HG02973 (cell line): ENCODE results near the gene CHKA.

Experiments
- ATAC-seq: cut with Tn5 transposase; IDR thresholded peaks from one replicate; pipeline ENCODE4 v1.9.1; 2021; ENCODE audit warnings: moderate library complexity; ENCODE audit not compliant: unreplicated experiment

The CHKA gene

DNA sequence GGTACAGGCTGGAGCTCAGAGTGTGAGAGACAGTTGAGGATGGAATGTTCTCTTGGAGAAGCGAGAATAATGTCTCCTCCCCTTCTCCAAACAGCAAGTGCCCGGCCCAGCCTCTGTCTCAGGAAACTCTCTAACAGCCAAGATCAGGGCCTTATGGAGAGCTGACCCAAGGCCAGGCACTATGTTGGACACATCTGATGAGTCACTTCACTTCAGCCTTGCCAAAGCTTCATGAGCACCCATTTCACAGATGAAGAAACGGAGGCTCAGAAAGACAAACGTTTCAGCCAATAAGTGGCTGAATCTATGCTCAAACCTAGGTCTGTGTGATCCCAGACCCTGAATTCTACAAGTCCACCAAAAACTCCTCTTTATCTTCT, 22.1 kb upstream of the CHKA start:
- no peak for ATAC-seq

DNA sequence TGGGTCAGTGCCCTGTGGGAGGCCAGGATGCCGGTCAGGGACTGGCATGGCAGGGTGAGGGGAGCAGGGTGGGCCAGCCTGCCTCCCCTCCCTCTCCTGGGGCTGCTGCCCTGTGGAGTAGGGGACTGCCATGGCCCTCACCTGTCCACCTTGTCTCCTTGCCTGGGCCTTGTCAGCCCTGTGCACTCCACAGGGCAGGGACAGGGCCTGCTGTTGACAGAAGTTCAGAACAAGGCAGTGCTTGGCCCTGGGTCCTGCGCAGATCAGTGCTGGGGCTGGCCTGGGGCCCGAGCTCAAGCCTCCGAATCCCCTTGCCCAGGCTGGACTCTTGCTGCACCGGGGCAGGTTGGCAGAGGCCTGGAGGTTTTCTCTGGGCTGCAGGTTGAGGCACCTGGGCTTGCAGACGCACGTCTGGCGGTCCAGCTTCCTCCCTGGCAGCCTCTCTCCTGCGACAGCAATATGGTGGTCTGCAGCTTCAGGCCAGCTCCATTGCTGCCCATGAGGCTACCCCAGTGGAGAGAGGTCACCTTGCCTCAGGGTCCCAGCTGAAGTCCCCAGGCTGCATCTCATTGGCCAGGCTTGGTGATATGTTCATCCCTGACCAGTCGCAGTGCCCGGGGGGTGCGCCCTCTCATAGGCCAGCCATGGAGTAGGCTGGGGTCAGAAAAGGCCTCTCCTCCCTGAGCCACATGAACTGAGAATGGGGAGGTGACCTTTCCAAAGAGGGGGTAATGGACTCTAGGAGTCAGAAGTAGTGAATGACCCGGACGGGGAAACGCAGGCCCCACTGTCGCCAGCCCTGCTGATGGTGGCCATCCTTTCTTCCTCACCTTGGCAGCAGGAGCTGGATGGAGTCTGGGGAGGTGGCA, 21.5 kb upstream of the CHKA start:
- no peak for ATAC-seq

GRCh38 chr11:68142028-68142412, 20.8 kb upstream of the CHKA start:
- ATAC-seq, result no peak

GRCh38 chr11:68141246-68142027, 20.2 kb upstream of the CHKA start:
- ATAC-seq, result no peak

DNA sequence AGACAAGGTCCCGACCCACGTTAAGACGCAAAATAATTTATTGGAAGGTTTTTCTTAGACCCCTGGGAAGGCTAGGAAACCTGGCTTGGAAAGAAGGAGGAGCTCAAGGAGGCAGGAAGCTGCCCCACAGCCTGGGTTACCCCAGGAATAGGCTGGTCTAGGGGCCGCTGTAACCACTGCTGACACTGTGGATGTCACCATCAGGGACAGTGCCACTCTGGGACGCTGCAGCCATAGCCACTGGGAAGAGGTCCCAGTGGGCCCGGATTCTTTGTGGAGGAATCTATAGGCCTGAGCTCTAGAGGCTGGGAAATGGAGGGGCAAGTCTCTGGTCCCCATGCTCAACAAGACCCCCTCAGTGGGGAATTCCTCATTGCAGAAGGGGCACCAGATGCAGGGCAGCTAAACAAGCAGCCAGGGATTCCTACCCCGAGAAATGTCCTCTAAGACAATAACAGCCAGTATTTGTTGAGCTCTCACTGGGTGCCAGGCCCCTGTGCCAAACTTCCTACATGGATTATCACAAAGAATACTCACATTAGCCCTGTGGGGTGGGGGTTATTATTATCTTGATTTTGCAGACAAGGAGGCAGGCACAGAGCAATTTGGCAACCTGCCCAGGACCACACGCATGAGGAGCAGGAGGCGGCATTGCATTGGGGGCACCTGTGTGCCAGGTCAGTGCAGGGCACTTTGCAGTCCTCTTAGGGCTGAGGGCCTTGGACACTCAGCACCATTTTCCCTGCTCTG, 19.5 kb upstream of the CHKA start:
- no peak for ATAC-seq

DNA sequence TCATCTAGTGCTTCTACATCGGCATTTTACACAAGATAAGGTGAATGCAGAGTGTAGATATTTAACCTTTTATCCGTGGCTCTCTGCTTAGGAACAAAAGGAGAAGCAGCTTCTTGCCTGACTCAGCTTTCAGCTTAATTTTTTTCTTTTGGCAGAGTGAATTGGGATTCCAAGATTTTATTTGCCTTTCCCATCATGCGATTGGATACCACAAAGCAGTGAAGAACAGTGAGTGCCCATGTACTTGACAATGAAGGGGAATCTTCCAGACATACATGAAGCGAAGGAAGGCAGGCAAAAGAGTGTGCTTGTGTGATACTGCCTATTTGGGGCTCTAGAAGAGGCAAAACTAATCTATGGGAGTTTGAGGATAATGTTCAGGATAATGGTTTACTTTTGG, 17.0 kb upstream of the CHKA start:
- no peak for ATAC-seq

- no peak for ATAC-seq
Measured at GRCh38 chr11:68137833-68138232, 16.6 kb upstream of the CHKA start.

GRCh38 chr11:68136866-68137265, 15.7 kb upstream of the CHKA start:
- ATAC-seq, result no peak

DNA sequence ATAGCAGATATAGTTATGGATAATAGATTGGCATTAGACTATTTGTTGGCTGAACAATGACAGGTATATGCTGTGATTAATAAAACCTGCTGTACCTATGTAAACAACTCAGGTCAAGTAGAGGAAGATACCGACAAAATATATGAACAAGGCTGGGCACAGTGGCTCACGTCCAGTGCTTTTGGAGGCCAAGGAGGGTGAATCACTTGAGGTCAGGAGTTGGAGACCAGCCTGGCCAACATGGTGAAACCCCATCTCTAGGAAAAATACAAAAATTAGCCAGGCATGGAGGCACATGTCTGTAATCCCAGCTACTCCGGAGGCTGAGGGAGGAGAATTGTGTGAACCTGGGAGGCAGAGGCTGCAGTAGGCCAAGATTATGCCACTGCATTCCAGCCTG, 14.0 kb upstream of the CHKA start:
- no peak for ATAC-seq

DNA sequence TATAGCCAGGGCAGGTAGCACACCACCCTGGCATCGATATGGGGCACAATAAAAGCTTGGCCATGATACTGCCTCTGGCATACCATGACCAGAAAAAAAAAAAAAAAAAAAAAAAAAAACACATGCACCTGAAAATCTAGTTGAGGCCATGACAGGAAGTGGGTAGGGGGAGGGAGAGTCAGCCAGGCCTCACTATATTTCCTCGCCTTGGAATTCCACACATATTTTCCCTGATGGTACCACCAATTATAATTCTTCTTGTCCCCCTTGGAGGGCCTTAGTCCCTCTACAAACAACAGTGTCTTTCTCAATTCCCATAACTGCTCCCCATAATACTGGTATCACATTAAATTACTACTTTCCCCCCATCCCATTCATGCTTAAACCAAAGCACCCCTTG, 12.6 kb upstream of the CHKA start:
- ATAC-seq, result no peak

- no peak for ATAC-seq
Measured at GRCh38 chr11:68130121-68130520, 8.9 kb upstream of the CHKA start.

GRCh38 chr11:68128682-68129327, 7.6 kb upstream of the CHKA start:
- ATAC-seq, result no peak

DNA sequence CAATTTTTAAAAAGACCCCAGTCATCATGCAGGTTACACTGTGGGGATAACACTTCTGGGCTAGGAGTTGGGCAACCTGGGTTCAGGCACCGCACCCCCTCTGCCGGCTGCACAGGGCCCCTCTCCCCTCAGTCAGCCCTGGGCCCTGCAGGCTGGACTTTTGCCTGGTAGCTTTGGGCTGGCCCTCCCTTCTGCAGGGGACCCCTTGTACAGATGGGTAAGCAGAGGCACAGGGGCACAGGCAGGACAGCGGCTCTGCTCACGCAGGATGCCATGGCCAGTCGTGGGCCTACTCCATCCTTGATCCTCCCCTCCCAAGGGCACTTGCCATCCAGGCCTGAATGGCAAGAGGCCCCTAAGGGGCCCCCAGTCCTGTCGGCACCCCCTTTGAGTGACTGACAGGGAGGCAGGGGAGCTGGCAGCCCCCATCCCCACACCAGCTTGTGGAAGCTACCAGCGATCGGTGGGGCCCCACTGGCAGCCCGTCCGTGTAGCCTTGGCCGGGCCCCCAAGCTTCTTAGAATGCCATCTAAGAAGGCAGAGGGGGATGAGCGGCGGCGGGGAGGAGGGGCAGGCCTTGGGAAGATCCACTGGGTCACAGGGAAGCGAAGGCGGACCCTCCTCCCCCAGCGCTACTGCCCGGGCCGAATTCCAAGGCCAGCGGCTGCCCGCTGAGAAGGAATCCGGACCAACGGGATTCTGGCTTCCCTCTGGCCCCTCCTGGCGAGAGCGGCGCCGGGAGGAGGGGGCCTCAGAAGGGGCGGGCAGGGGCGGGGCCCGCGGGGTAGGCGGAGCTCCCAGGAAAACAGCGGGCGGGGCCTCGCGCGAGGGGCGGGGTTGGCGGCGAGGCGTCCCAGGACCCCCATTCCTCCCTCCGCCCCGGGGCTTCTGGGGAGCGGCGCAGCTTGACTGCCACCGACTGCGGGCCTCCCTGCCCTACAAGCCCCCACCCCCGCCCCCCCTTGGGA, 6.8 kb upstream of the CHKA start:
- ATAC-seq, result no peak

DNA sequence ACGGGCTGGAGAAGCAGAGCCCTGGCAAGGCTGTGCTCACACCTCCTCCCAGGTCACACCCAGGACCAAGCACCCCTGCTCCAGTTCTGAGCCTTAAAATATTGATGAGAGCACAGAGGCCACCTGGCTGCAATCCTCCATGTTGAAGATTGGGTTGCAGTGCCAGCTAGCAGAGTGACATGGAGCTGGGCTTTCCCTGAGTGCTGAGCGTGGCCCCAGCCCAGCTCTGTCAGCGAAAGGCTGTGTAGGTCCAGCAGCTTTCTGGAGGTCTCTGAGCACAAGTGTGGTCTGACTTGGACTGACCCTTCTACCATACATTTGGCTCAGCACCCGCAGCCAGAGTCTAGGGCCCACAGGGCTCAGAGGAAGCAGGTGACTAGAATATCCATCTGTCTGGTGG, 4.0 kb upstream of the CHKA start:
- ATAC-seq, result no peak

DNA sequence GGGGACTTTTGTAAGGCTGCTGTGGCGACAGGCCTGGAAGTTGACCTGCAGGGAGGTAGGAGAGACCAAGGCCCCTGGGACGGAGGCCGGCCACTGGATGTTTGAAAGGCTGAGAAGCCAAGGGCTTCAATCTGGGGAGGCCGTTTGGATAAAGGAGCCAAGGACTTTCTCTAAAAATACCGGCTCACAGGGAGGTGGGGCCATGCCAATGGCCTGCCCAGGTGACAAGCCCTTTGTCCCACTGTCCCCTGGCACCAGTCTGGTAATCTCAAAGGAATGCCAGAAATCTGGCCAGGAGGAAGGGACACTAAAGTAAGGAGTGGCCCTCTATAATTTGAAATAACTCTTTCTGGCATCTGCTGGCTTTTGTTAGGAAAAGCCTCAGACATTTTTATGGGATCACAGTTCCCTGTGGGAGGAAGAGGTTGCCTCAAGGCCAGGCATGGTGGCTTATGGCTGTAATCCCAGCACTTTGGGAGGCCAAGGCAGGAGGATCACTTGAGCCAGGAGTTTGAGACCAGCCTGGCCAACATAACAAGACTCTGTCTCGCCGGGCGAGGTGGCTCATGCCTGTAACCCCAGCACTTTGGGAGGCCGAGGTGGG, 1.9 kb upstream of the CHKA start:
- ATAC-seq, result no peak

DNA sequence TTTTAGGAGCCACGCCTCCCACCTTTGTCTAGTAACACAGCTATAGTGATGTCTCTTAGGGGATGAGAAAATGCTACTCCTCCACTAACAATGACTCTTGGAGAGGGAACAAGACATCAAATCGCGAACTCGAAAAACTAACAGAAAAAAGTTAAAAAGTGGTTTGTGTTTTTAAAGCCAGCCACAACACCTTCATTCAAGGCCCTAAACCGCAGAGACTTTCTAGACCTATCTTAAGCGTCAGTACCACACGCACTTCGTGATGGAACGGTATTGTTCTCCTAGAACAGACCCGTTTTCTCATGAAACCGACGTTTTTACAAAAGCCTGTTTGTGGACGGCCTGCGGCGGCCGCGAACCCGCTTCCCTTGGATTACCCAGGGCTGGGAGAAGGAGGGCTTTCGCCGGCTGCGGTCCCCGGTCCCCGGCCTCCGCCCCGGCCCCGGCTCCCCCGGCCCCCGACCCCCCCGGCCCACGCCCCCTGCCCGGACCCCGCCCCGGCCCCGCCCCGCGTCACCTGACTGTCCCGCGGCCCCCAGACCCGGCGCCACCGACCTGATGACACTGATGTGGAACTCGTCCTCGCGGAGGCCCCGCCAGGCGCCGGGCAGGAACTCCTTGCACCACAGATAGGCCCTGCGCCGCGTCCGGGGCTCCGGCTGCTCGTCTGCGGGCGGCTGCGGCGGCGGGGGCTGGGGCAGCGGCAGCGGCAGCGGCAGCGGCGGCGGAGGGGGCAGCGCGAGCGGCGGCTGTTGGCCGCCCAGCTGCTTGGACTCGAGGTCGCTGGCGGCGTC, 718 bp downstream of the CHKA start:
- peak; percentile 11 for ATAC-seq

GRCh38 chr11:68118706-68119448, 2.3 kb downstream of the CHKA start:
- ATAC-seq, result no peak

DNA sequence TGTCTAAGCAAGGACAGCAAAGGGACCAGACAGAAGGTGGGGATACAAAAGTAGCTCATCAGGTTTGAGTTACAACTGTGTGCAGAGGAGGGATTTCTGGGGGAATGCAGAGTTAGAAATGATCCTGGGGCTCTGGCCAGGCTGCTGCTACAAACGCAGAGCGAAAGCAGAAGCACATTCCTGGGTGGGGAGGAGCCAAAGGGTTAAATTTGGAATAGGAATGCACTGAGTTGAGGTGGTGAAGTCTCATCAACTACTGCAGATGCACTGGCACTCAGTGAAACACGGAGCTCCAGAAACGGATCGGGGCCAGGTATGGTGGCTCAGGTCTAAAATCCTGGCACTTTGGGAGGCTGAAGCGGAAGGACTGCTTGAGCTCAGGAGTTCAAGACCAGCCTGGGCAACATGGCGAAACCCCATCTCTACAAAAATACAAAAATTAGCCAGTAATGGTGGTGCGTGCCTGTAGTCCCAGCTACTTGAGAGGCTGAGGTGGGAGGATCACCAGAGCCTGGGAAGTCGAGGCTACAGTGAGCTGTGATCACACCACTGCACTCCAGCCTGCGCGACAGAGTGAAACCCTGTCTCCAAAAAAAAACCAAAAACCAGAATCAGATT, 3.2 kb downstream of the CHKA start:
- no peak for ATAC-seq
